ENCODE results near the gene BABAM2. TPM values are rescaled to one million over a fixed set of nuclear protein-coding genes. Genes with fewer than 3 reads are reported as not detected.

The BABAM2 gene
- polyA plus RNA-seq, 1 experiment, result 32.6 TPM

GRCh38 chr2:28052691-28053090 lies 162.2 kb downstream of the BABAM2 start:
- CTCF ChIA-PET, result interaction anchor here (0.6 kb wide), 1 partner anchor 344 kb away, joined by 3 read pairs; no protein-coding TSS in a partner anchor
- TF ChIP-seq CTCF (IDR thresholded peaks at IDR 0.05; ENCODE audit: insufficient read depth, low read depth, low read length), result no peak
- H3K36me3 ChIP-seq (ENCODE audit: control insufficient read depth, insufficient read depth, low read length), result no peaks in the 10 kb centered on the region; the same call in 1 of the 2 replicates
- H3K4me3 ChIP-seq (ENCODE audit: low read depth, low read length), result no peak overlapping the region
- no peak for DNase-seq (ENCODE audit: low read depth)
- POLR2A ChIA-PET, result no interaction called here
- no peaks in the 10 kb centered on the region for H3K27me3 ChIP-seq (ENCODE audit: control insufficient read depth, insufficient read depth, low read length)

DNA sequence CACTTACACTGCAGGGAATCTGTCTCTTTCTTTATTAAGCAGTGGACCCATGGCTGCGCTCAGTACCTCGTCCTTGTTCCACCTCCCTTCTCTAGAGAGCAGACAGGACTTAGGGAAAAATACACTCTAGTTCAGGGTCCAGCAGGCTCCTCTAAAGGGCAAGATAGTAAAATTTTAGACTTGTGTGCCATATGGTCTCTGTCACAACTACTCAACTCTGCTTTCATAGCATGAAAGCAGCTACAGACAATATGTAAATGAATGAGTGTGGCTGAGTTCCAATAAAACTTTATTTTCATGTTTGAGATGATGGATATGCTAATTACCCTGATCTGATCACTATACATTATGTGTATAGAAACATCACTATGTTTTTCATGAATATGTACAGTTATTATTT lies 163.1 kb downstream of the BABAM2 start:
- TF ChIP-seq CTCF (IDR thresholded peaks at IDR 0.05; ENCODE audit: insufficient read depth, low read depth, low read length), result no peak
- Histone ChIP-seq H3K4me3 (ENCODE audit: low read depth, low read length) (no peak overlapping the region), H3K27me3 (ENCODE audit: control insufficient read depth, insufficient read depth, low read length) (no peaks in the 10 kb centered on the region), H3K36me3 (ENCODE audit: control insufficient read depth, insufficient read depth, low read length) (no peaks in the 10 kb centered on the region; the same call in 1 of the 2 replicates)
- DNase-seq (ENCODE audit: low read depth), result no peak
- CTCF ChIA-PET, result interaction anchor here (1.1 kb wide), 1 partner anchor 76 kb away, joined by 3 read pairs; no protein-coding TSS in a partner anchor
- POLR2A ChIA-PET, result no interaction called here

- CTCF ChIA-PET, result interaction anchor here (1.1 kb wide), 1 partner anchor 77 kb away, joined by 3 read pairs; no protein-coding TSS in a partner anchor
These were observed 164.4 kb downstream of the BABAM2 start for GRCh38 chr2:28054916-28055315.

DNA sequence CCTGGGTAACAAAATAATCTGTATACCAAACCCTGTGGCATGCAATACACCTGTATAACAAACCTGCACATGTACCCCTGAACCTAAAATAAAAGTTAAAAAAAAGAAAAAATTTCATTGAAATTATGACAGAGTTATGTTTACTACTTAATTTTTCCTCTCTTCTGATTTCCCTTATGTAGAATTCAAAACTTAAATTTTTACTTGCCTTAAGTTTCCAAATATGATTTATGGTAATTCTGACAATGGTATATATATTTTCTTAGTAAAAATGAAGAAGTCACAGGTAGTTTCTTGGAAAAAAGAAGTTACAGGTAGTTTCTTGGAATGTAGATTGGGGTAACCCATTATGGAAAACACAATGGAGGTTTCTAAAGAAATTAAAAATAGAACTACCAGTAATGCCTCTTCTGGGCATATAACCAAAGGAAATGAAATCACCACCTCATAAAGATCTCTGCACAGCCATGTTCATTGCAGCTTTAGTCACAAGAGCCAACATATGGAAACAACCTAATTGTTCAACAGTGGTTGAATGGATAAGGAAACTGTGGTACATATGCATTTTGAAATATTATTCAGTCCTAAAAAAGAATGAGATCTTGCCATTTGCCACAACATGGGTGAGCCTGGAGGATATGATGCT lies 164.9 kb downstream of the BABAM2 start:
- no peaks in the 10 kb centered on the region for H3K27me3 ChIP-seq (ENCODE audit: control insufficient read depth, insufficient read depth, low read length)
- no peak for TF ChIP-seq CTCF (IDR thresholded peaks at IDR 0.05; ENCODE audit: insufficient read depth, low read depth, low read length)
- ChIA-PET POLR2A (no interaction called here), CTCF (no interaction called here)
- no peak overlapping the region for H3K4me3 ChIP-seq (ENCODE audit: low read depth, low read length)
- DNase-seq (ENCODE audit: low read depth), result no peak
- no peaks in the 10 kb centered on the region; the same call in 1 of the 2 replicates for H3K36me3 ChIP-seq (ENCODE audit: control insufficient read depth, insufficient read depth, low read length)

More at GRCh38 chr2:28054916-28055315, 164.4 kb downstream of the BABAM2 start:
- Histone ChIP-seq H3K4me3 (ENCODE audit: low read depth, low read length) (no peak overlapping the region), H3K36me3 (ENCODE audit: control insufficient read depth, insufficient read depth, low read length) (no peaks in the 10 kb centered on the region; the same call in 1 of the 2 replicates), H3K27me3 (ENCODE audit: control insufficient read depth, insufficient read depth, low read length) (no peaks in the 10 kb centered on the region)
- no peak for TF ChIP-seq CTCF (IDR thresholded peaks at IDR 0.05; ENCODE audit: insufficient read depth, low read depth, low read length)
- no peak for DNase-seq (ENCODE audit: low read depth)
- POLR2A ChIA-PET, result no interaction called here

GRCh38 chr2:28058791-28059190 lies 168.3 kb downstream of the BABAM2 start:
- no peaks in the 10 kb centered on the region for H3K27me3 ChIP-seq (ENCODE audit: control insufficient read depth, insufficient read depth, low read length)
- no peak for TF ChIP-seq CTCF (IDR thresholded peaks at IDR 0.05; ENCODE audit: insufficient read depth, low read depth, low read length)
- CTCF ChIA-PET, result no interaction called here
- no peaks in the 10 kb centered on the region; the same call in 1 of the 2 replicates for H3K36me3 ChIP-seq (ENCODE audit: control insufficient read depth, insufficient read depth, low read length)
- DNase-seq (ENCODE audit: low read depth), result no peak
- no peak overlapping the region for H3K4me3 ChIP-seq (ENCODE audit: low read depth, low read length)
- POLR2A ChIA-PET, result no interaction called here

Data from BJ (cell line).